ENCODE data around the gene CD9.

CD9 gene

DNA sequence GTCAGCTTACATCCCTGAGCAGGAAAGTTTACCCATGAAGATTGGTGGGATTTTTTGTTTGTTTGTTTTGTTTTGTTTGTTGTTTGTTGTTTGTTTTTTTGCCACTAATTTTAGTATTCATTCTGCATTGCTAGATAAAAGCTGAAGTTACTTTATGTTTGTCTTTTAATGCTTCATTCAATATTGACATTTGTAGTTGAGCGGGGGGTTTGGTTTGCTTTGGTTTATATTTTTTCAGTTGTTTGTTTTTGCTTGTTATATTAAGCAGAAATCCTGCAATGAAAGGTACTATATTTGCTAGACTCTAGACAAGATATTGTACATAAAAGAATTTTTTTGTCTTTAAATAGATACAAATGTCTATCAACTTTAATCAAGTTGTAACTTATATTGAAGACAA lies 37.6 kb downstream of the CD9 start:
- no peaks in the 10 kb centered on the region for H3K9me3 ChIP-seq (ENCODE audit: control insufficient read depth, low read depth, low read length)
- no peaks in the 10 kb centered on the region for H3K27me3 ChIP-seq (ENCODE audit: control insufficient read depth, insufficient read depth, low read length)
- no peak overlapping the region for H3K27ac ChIP-seq (ENCODE audit: low read length)
- H3K36me3 ChIP-seq (ENCODE audit: control insufficient read depth, low read depth, low read length): peaks cover 50% of the 10 kb centered on the region
- no peaks in the 10 kb centered on the region for H3K4me1 ChIP-seq (ENCODE audit: control insufficient read depth, low read depth, low read length)
- no peak overlapping the region for H3K9ac ChIP-seq (ENCODE audit: low read length)
- no peak overlapping the region for H3K4me3 ChIP-seq (ENCODE audit: low read length)

DNA sequence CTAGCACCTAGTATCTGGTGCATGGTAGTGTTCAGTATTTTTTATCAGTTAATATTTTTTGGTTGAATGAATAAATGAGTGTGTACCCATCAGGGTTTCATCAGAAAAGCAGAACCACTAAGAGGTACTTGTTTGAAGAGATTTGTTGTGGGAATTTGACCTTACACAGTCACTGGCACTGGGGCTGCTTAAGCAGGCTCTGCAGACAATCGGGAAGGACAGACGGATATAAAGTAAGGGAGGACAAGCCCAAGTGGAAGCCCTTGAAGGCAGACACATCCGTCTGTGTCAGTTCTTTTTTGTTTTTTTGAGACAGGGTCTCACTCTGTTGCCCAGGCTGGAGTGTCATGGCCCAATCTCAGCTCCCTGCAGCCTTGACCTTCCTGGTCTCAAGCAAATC lies 38.7 kb downstream of the CD9 start:
- Histone ChIP-seq H3K9me3 (ENCODE audit: control insufficient read depth, low read depth, low read length) (no peaks in the 10 kb centered on the region), H3K27ac (ENCODE audit: low read length) (no peak overlapping the region), H3K4me3 (ENCODE audit: low read length) (no peak overlapping the region), H3K27me3 (ENCODE audit: control insufficient read depth, insufficient read depth, low read length) (no peaks in the 10 kb centered on the region), H3K36me3 (ENCODE audit: control insufficient read depth, low read depth, low read length) (peaks cover 46% of the 10 kb centered on the region), H3K9ac (ENCODE audit: low read length) (no peak overlapping the region), H3K4me1 (ENCODE audit: control insufficient read depth, low read depth, low read length) (no peaks in the 10 kb centered on the region)

- Histone ChIP-seq H3K9me3 (ENCODE audit: control insufficient read depth, low read depth, low read length) (no peaks in the 10 kb centered on the region), H3K27me3 (ENCODE audit: control insufficient read depth, insufficient read depth, low read length) (no peaks in the 10 kb centered on the region), H3K36me3 (ENCODE audit: control insufficient read depth, low read depth, low read length) (peaks cover 23% of the 10 kb centered on the region), H3K27ac (ENCODE audit: low read length) (no peak overlapping the region), H3K4me3 (ENCODE audit: low read length) (no peak overlapping the region), H3K9ac (ENCODE audit: low read length) (no peak overlapping the region), H3K4me1 (ENCODE audit: control insufficient read depth, low read depth, low read length) (no peaks in the 10 kb centered on the region)
These were observed 41.3 kb downstream of the CD9 start for GRCh38 chr12:6241495-6241894.

DNA sequence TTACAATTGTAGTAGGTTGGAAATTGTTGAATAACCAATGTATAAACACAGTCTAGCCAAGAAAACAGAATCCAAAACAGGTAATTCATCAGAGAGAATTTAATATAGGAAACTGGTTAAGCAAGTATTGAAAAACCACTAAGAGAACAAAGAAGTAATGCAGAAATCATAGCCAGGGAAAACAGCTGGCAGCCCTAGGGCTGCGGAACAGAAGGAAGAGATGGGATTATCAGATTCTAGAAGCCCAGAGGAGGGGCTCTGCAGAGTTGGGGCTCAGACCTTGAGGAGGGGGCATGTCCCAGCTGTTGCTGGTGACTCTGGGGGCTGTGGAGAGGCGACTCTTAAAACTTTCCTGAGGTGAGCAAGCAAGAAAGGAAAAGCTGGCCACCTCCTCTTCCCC lies 49.4 kb downstream of the CD9 start:
- H3K4me1 ChIP-seq (ENCODE audit: control insufficient read depth, low read depth, low read length): no peaks in the 10 kb centered on the region
- H3K9me3 ChIP-seq (ENCODE audit: control insufficient read depth, low read depth, low read length): no peaks in the 10 kb centered on the region
- no peaks in the 10 kb centered on the region for H3K36me3 ChIP-seq (ENCODE audit: control insufficient read depth, low read depth, low read length)
- H3K4me3 ChIP-seq (ENCODE audit: low read length): no peak overlapping the region
- no peak overlapping the region for H3K9ac ChIP-seq (ENCODE audit: low read length)
- H3K27ac ChIP-seq (ENCODE audit: low read length): no peak overlapping the region
- no peaks in the 10 kb centered on the region for H3K27me3 ChIP-seq (ENCODE audit: control insufficient read depth, insufficient read depth, low read length)

- H3K4me1 ChIP-seq (ENCODE audit: control insufficient read depth, low read depth, low read length): no peaks in the 10 kb centered on the region
- H3K36me3 ChIP-seq (ENCODE audit: control insufficient read depth, low read depth, low read length): no peaks in the 10 kb centered on the region
- no peaks in the 10 kb centered on the region for H3K27me3 ChIP-seq (ENCODE audit: control insufficient read depth, insufficient read depth, low read length)
- no peak overlapping the region for H3K27ac ChIP-seq (ENCODE audit: low read length)
- no peak overlapping the region for H3K4me3 ChIP-seq (ENCODE audit: low read length)
- H3K9me3 ChIP-seq (ENCODE audit: control insufficient read depth, low read depth, low read length): no peaks in the 10 kb centered on the region
- H3K9ac ChIP-seq (ENCODE audit: low read length): no peak overlapping the region
These were observed 50.1 kb downstream of the CD9 start for GRCh38 chr12:6250343-6250742.

DNA sequence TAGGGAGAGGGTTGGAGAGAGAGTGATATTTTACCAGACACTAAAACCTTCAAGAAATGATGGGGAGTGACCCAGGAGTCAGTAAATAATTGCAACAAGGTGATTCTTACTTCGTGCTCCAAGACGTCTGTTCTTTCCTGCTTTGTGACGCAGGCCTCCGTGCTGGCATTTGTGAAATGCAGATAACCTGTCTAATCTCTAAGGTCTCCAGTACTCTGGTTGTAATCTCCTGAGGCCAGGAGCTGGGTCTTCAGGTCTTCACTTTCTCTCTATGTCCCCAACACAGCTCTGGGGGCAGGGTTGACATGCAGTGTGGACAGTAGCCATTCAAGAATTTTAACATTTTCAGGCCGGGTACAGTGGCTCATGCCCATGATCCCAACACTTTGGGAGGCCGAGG lies 53.1 kb downstream of the CD9 start:
- H3K9me3 ChIP-seq (ENCODE audit: control insufficient read depth, low read depth, low read length): no peaks in the 10 kb centered on the region
- no peak overlapping the region for H3K27ac ChIP-seq (ENCODE audit: low read length)
- no peaks in the 10 kb centered on the region for H3K27me3 ChIP-seq (ENCODE audit: control insufficient read depth, insufficient read depth, low read length)
- no peaks in the 10 kb centered on the region for H3K36me3 ChIP-seq (ENCODE audit: control insufficient read depth, low read depth, low read length)
- no peak overlapping the region for H3K9ac ChIP-seq (ENCODE audit: low read length)
- no peak overlapping the region for H3K4me3 ChIP-seq (ENCODE audit: low read length)
- H3K4me1 ChIP-seq (ENCODE audit: control insufficient read depth, low read depth, low read length): no peaks in the 10 kb centered on the region

DNA sequence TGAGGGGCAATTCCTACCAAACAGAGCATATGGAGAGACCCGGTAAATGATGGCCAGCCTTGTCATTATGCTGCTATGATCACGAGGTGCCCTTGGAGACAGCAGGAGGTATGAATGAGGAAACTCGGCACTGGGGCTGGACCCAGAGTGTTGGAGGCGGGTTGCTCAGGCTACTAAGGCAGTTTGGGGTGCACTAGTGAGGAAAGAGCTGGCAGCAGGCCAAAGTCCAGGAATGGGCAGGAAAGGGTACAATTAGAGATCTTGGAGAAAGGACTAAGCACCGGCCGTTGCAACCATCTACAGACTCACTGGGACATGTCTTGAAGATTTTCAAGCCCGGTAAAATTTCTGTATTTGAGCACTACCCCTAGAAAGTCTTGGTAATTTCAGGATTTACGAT lies 54.3 kb downstream of the CD9 start:
- H3K36me3 ChIP-seq (ENCODE audit: control insufficient read depth, low read depth, low read length): no peaks in the 10 kb centered on the region
- no peaks in the 10 kb centered on the region for H3K4me1 ChIP-seq (ENCODE audit: control insufficient read depth, low read depth, low read length)
- no peak overlapping the region for H3K4me3 ChIP-seq (ENCODE audit: low read length)
- H3K9ac ChIP-seq (ENCODE audit: low read length): no peak overlapping the region
- no peaks in the 10 kb centered on the region for H3K9me3 ChIP-seq (ENCODE audit: control insufficient read depth, low read depth, low read length)
- H3K27ac ChIP-seq (ENCODE audit: low read length): no peak overlapping the region
- H3K27me3 ChIP-seq (ENCODE audit: control insufficient read depth, insufficient read depth, low read length): no peaks in the 10 kb centered on the region

GRCh38 chr12:6257007-6257406 lies 56.8 kb downstream of the CD9 start:
- Histone ChIP-seq H3K27me3 (ENCODE audit: control insufficient read depth, insufficient read depth, low read length) (no peaks in the 10 kb centered on the region), H3K36me3 (ENCODE audit: control insufficient read depth, low read depth, low read length) (no peaks in the 10 kb centered on the region), H3K9ac (ENCODE audit: low read length) (no peak overlapping the region), H3K27ac (ENCODE audit: low read length) (no peak overlapping the region), H3K4me1 (ENCODE audit: control insufficient read depth, low read depth, low read length) (no peaks in the 10 kb centered on the region), H3K9me3 (ENCODE audit: control insufficient read depth, low read depth, low read length) (no peaks in the 10 kb centered on the region), H3K4me3 (ENCODE audit: low read length) (no peak overlapping the region)

DNA sequence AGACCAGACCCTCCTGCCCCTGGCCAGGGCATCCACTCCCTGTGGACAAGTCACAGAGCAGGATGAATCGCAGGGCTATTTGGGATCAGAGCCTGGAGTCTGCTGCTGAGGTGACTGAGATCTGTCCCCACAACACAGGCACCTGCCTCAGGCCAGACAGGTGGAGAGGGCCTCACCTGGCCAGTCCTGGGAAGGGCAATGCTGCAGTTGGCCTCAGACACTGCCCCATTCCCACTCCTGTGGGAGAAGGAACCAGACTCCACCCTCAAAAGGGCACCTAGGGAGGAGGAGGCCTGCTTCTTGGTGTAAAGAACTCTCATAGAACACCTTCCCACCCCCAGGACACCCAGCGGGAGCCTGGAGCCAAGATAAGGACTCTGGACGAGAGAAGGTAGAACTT lies 62.0 kb downstream of the CD9 start:
- Histone ChIP-seq H3K27ac (ENCODE audit: low read length) (no peak overlapping the region), H3K4me3 (ENCODE audit: low read length) (no peak overlapping the region), H3K9ac (ENCODE audit: low read length) (no peak overlapping the region), H3K36me3 (ENCODE audit: control insufficient read depth, low read depth, low read length) (no peaks in the 10 kb centered on the region), H3K4me1 (ENCODE audit: control insufficient read depth, low read depth, low read length) (peaks cover 8% of the 10 kb centered on the region), H3K9me3 (ENCODE audit: control insufficient read depth, low read depth, low read length) (no peaks in the 10 kb centered on the region), H3K27me3 (ENCODE audit: control insufficient read depth, insufficient read depth, low read length) (no peaks in the 10 kb centered on the region)

- no peak overlapping the region for H3K9ac ChIP-seq (ENCODE audit: low read length)
- no peaks in the 10 kb centered on the region for H3K27me3 ChIP-seq (ENCODE audit: control insufficient read depth, insufficient read depth, low read length)
- peaks cover 8% of the 10 kb centered on the region for H3K4me1 ChIP-seq (ENCODE audit: control insufficient read depth, low read depth, low read length)
- no peaks in the 10 kb centered on the region for H3K9me3 ChIP-seq (ENCODE audit: control insufficient read depth, low read depth, low read length)
- no peak overlapping the region for H3K4me3 ChIP-seq (ENCODE audit: low read length)
- no peak overlapping the region for H3K27ac ChIP-seq (ENCODE audit: low read length)
- no peaks in the 10 kb centered on the region for H3K36me3 ChIP-seq (ENCODE audit: control insufficient read depth, low read depth, low read length)
These were observed 62.4 kb downstream of the CD9 start for GRCh38 chr12:6262623-6263022.

- H3K4me3 ChIP-seq (ENCODE audit: low read length): no peak overlapping the region
These were observed 63.7 kb downstream of the CD9 start for GRCh38 chr12:6263931-6264330.

DNA sequence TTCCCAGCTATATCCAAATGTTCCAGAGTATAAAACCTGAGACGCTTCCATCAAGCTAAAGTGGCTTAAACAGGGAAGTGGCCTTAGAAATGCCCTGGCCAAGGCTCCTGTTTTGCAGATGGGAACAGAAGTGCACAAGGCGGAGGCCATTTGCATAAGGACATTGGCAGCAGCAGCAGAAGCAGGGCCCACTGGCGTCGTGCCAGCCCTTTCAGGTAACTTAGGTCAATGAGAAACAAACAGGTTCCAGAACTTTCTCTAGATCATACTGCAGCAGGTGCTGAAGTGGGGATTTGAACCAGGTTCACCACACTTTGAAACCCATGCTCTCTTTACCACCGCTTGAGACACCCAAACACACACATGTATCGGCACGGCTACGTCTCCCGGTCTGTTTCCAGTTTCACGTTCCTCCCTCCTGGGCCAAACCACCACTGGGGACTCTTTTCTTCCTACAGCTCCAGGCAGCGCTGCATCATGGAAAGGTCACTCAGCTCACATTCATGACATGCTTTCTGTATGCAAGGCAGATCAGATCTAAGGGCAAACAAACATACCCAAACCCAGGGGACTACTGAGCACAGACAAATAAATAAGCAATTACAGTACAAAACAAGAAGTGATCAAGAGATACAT lies 64.3 kb downstream of the CD9 start:
- Histone ChIP-seq H3K4me3 (ENCODE audit: low read length) (no peak overlapping the region), H3K27me3 (ENCODE audit: control insufficient read depth, insufficient read depth, low read length) (no peaks in the 10 kb centered on the region), H3K9ac (ENCODE audit: low read length) (no peak overlapping the region), H3K36me3 (ENCODE audit: control insufficient read depth, low read depth, low read length) (no peaks in the 10 kb centered on the region), H3K27ac (ENCODE audit: low read length) (no peak overlapping the region), H3K9me3 (ENCODE audit: control insufficient read depth, low read depth, low read length) (no peaks in the 10 kb centered on the region), H3K4me1 (ENCODE audit: control insufficient read depth, low read depth, low read length) (peaks cover 18% of the 10 kb centered on the region)

More at GRCh38 chr12:6263931-6264330, 63.7 kb downstream of the CD9 start:
- Histone ChIP-seq H3K27ac (ENCODE audit: low read length) (no peak overlapping the region), H3K9me3 (ENCODE audit: control insufficient read depth, low read depth, low read length) (no peaks in the 10 kb centered on the region), H3K9ac (ENCODE audit: low read length) (no peak overlapping the region), H3K4me1 (ENCODE audit: control insufficient read depth, low read depth, low read length) (peaks cover 16% of the 10 kb centered on the region), H3K27me3 (ENCODE audit: control insufficient read depth, insufficient read depth, low read length) (no peaks in the 10 kb centered on the region), H3K36me3 (ENCODE audit: control insufficient read depth, low read depth, low read length) (no peaks in the 10 kb centered on the region)
